Upper lobe of right lung (tissue), 1 donor: ENCODE results near the gene RGL3. TPM values are rescaled to one million over a fixed set of nuclear protein-coding genes. Genes with fewer than 3 reads are reported as not detected.

Experiments
- ATAC-seq: fragments of 200-7000 bp; cut with Tn5 transposase; one replicate; pipeline ENCODE4 v1.9.1; 2020; ENCODE audit warnings: mild to moderate bottlenecking, moderate library complexity
- DNase-seq: peaks from one replicate; pipeline ENCODE4 v3.0.0-alpha.2; 2020
- H3K27ac ChIP-seq: fragments of 200-600 bp; one replicate; pipeline ENCODE4 v1.8.0; 2022
- H3K27me3 ChIP-seq: fragments of 200-600 bp; one replicate; pipeline ENCODE4 v1.8.0; 2022; ENCODE audit warnings: mild to moderate bottlenecking
- H3K36me3 ChIP-seq: fragments of 200-600 bp; one replicate; pipeline ENCODE4 v1.8.0; 2022
- H3K4me1 ChIP-seq: fragments of 200-600 bp; one replicate; pipeline ENCODE4 v1.8.0; 2022
- H3K4me3 ChIP-seq: fragments of 200-600 bp; one replicate; pipeline ENCODE4 v1.8.0; 2022; ENCODE audit warnings: mild to moderate bottlenecking
- H3K9me3 ChIP-seq: fragments of 200-600 bp; one replicate; pipeline ENCODE4 v1.8.0; 2022
- CTCF ChIP-seq: fragments of 200-600 bp; IDR thresholded peaks from one replicate; pipeline ENCODE4 v1.8.0; 2022; ENCODE audit warnings: antibody characterized with exemption
- intact Hi-C: fragments of 100-400 bp; cut with DNase I; formaldehyde crosslinking; loops from one replicate; pipeline ENCODE4 v1.11.0; 2022
- total RNA-seq: library from RNA; stranded (reverse); fragmentation: NEBNext Ultra II Directional; extraction: Animal tissue kit (Norgen Biotek cat#: 25700); gene quantifications from one replicate; pipeline ENCODE4 v1.2.1, GENCODE V29; 2021
- donor health status: DM: no; HTN: yes; CAD: no; lungs with severe emphysema.

RGL3 gene
- total RNA-seq, 1 donor from 2014 or later = 54.6 TPM

- Histone ChIP-seq H3K36me3 (no peaks in the 10 kb centered on the region), H3K27me3 (peaks cover 27% of the 10 kb centered on the region), H3K9me3 (no peaks in the 10 kb centered on the region), H3K4me1 (peaks cover 33% of the 10 kb centered on the region), H3K4me3 (no peak overlapping the region), H3K27ac (no peak overlapping the region)
- no peak for ATAC-seq
- no peak for DNase-seq
- intact Hi-C loops = no loop called here
- no peak for TF ChIP-seq CTCF
Observed at GRCh38 chr19:11423791-11424181, 4.7 kb upstream of the RGL3 start.

GRCh38 chr19:11423164-11423790 is 4.2 kb upstream of the RGL3 start:
- Histone ChIP-seq H3K27me3 (peaks cover 27% of the 10 kb centered on the region), H3K9me3 (no peaks in the 10 kb centered on the region), H3K4me1 (peaks cover 33% of the 10 kb centered on the region), H3K36me3 (no peaks in the 10 kb centered on the region), H3K27ac (no peak overlapping the region), H3K4me3 (no peak overlapping the region)
- no peak for ATAC-seq
- TF ChIP-seq CTCF = no peak
- DNase-seq = no peak
- intact Hi-C loops = no loop called here

- DNase-seq (peak; percentile 94), ATAC-seq (peak; percentile 87)
- no peaks in the 10 kb centered on the region for H3K36me3 ChIP-seq
- no peak for TF ChIP-seq CTCF
- H3K4me3 ChIP-seq = peak overlapping the region; percentile 39
- peaks cover 27% of the 10 kb centered on the region for H3K27me3 ChIP-seq
- H3K4me1 ChIP-seq = peaks cover 33% of the 10 kb centered on the region
- H3K9me3 ChIP-seq = no peaks in the 10 kb centered on the region
- intact Hi-C loops = no loop called here
- H3K27ac ChIP-seq = peak overlapping the region; percentile 42
Observed at GRCh38 chr19:11422163-11423065, 3.3 kb upstream of the RGL3 start.

- H3K27me3 ChIP-seq = peaks cover 27% of the 10 kb centered on the region
- H3K4me1 ChIP-seq = peaks cover 33% of the 10 kb centered on the region
- no peaks in the 10 kb centered on the region for H3K36me3 ChIP-seq
- TF ChIP-seq CTCF = no peak
- H3K4me3 ChIP-seq = peak overlapping the region; percentile 39
- H3K27ac ChIP-seq = no peak overlapping the region
- intact Hi-C loops = no loop called here
- H3K9me3 ChIP-seq = no peaks in the 10 kb centered on the region
- peak; percentile 52 for ATAC-seq
- DNase-seq = peak; percentile 81
Observed at GRCh38 chr19:11421371-11422098, 2.4 kb upstream of the RGL3 start.

- Histone ChIP-seq H3K4me1 (peaks cover 33% of the 10 kb centered on the region), H3K9me3 (no peaks in the 10 kb centered on the region), H3K36me3 (no peaks in the 10 kb centered on the region), H3K27me3 (peaks cover 27% of the 10 kb centered on the region), H3K4me3 (peak overlapping the region; percentile 36), H3K27ac (peak overlapping the region; percentile 11)
- TF ChIP-seq CTCF = no peak
- ATAC-seq (no peak), DNase-seq (no peak)
- intact Hi-C loops = no loop called here
Observed at GRCh38 chr19:11420429-11421370, 1.6 kb upstream of the RGL3 start.
